Osteocyte (in vitro differentiated cells): ENCODE data around the gene DYNC1I1. TPM values are rescaled to one million over a fixed set of nuclear protein-coding genes. Genes with fewer than 3 reads are reported as not detected.

Experiments used
- DNase-seq: peaks from one replicate; pipeline ENCODE4 v3.0.0; 2021; ENCODE audit warnings: mixed read lengths; ENCODE audit not compliant: unreplicated experiment; ENCODE audit errors: extremely low spot score
- H3K27ac Mint-ChIP-seq: one replicate; pipeline ENCODE4 v1.8.0; 2021; ENCODE audit warnings: mild to moderate bottlenecking, mixed read lengths; ENCODE audit not compliant: unreplicated experiment
- H3K27me3 Mint-ChIP-seq: one replicate; pipeline ENCODE4 v1.8.0; 2021; ENCODE audit warnings: mixed read lengths; ENCODE audit not compliant: unreplicated experiment
- H3K36me3 Mint-ChIP-seq: one replicate; pipeline ENCODE4 v1.8.0; 2021; ENCODE audit warnings: mixed read lengths; ENCODE audit not compliant: unreplicated experiment
- H3K4me1 Mint-ChIP-seq: one replicate; pipeline ENCODE4 v1.8.0; 2021; ENCODE audit warnings: mixed read lengths; ENCODE audit not compliant: unreplicated experiment
- H3K4me3 Mint-ChIP-seq: one replicate; pipeline ENCODE4 v1.8.0; 2021; ENCODE audit warnings: mild to moderate bottlenecking, moderate library complexity, mixed read lengths; ENCODE audit not compliant: unreplicated experiment
- H3K9me3 Mint-ChIP-seq: one replicate; pipeline ENCODE4 v1.8.0; 2021; ENCODE audit warnings: mixed read lengths; ENCODE audit not compliant: unreplicated experiment
- CTCF ChIP-seq: fragments of 200-600 bp; sonication (generic); IDR thresholded peaks from 2 replicates; pipeline ENCODE4 v1.5.0; 2021; ENCODE audit warnings: antibody characterized with exemption, mild to moderate bottlenecking, moderate library complexity
- long read RNA-seq: library from polyadenylated mRNA; unstranded; transcript quantifications from one replicate; pipeline ENCODE4 v2.0.0, GENCODE V29; 2021
- total RNA-seq: library from RNA; stranded (reverse); gene quantifications from 2 replicates; pipeline ENCODE4 v1.2.1, GENCODE V29; 2021

DYNC1I1 gene
- 43.3 and 43.4 TPM in 2 replicates for total RNA-seq
- long read RNA-seq, transcript DYNC1I1-202 (16 exons, 2,843 nt), result minor isoform, 64 of 267 reads
- long read RNA-seq, transcript DYNC1I1-205 (17 exons, 2,947 nt), result major isoform, 108 of 267 reads
- long read RNA-seq, partial matches to known transcripts, result 36 of 267 reads
- long read RNA-seq, other reads (novel, unspliced or antisense), result 56 of 267 reads

GRCh38 chr7:95772298-95772770, at the start of gene DYNC1I1:
DYNC1I1 (plus strand) TSS chr7:95772554; CDS start chr7:95804730, 32,176 bp downstream.
- peaks cover 2% of the 10 kb centered on the region for H3K36me3 Mint-ChIP-seq
- peak; percentile 88 for DNase-seq
- H3K9me3 Mint-ChIP-seq, result no peaks in the 10 kb centered on the region
- peak within 1 kb of the TSS; percentile 85 for H3K4me3 Mint-ChIP-seq
- TF ChIP-seq CTCF, result peak; percentile 21
- H3K4me1 Mint-ChIP-seq, result peaks cover 43% of the 10 kb centered on the region
- H3K27ac Mint-ChIP-seq, result peak within 1 kb of the TSS; percentile 48
- H3K27me3 Mint-ChIP-seq, result no peaks in the 10 kb centered on the region

- peak; percentile 84 for TF ChIP-seq CTCF
- peaks cover 3% of the 10 kb centered on the region for H3K4me1 Mint-ChIP-seq
- no peak overlapping the region for H3K4me3 Mint-ChIP-seq
- peaks cover 7% of the 10 kb centered on the region for H3K27me3 Mint-ChIP-seq
- H3K27ac Mint-ChIP-seq, result no peak overlapping the region
- no peak for DNase-seq
- no peaks in the 10 kb centered on the region for H3K36me3 Mint-ChIP-seq
- H3K9me3 Mint-ChIP-seq, result no peaks in the 10 kb centered on the region
Observed at GRCh38 chr7:95723583-95724180, 48.7 kb upstream of the DYNC1I1 start.

- Mint-ChIP-seq H3K4me1 (peaks cover 1% of the 10 kb centered on the region), H3K27me3 (peaks cover 7% of the 10 kb centered on the region), H3K27ac (no peak overlapping the region), H3K4me3 (no peak overlapping the region), H3K36me3 (no peaks in the 10 kb centered on the region), H3K9me3 (no peaks in the 10 kb centered on the region)
- TF ChIP-seq CTCF, result peak; percentile 68
- DNase-seq, result no peak
Observed at GRCh38 chr7:95725205-95725604, 47.1 kb upstream of the DYNC1I1 start.

GRCh38 chr7:95730493-95731280, 41.7 kb upstream of the DYNC1I1 start:
- Mint-ChIP-seq H3K9me3 (no peaks in the 10 kb centered on the region), H3K4me1 (peaks cover 3% of the 10 kb centered on the region), H3K4me3 (no peak overlapping the region), H3K36me3 (no peaks in the 10 kb centered on the region), H3K27me3 (no peaks in the 10 kb centered on the region), H3K27ac (no peak overlapping the region)
- DNase-seq, result no peak
- TF ChIP-seq CTCF, result no peak

GRCh38 chr7:95736635-95737034, 35.7 kb upstream of the DYNC1I1 start:
- no peaks in the 10 kb centered on the region for H3K4me1 Mint-ChIP-seq
- TF ChIP-seq CTCF, result no peak
- peaks cover 13% of the 10 kb centered on the region for H3K27me3 Mint-ChIP-seq
- H3K36me3 Mint-ChIP-seq, result no peaks in the 10 kb centered on the region
- no peak overlapping the region for H3K27ac Mint-ChIP-seq
- no peaks in the 10 kb centered on the region for H3K9me3 Mint-ChIP-seq
- DNase-seq, result no peak
- H3K4me3 Mint-ChIP-seq, result no peak overlapping the region
